Keratinocyte (primary cell): Measurements from ENCODE around the gene INS. TPM values are rescaled to one million over a fixed set of nuclear protein-coding genes. Genes with fewer than 3 reads are reported as not detected.
A peak's percentile ranks its signal among the peaks of the same experiment; 100 is the strongest.

Experiments
- DNase-seq: peaks from one replicate; pipeline ENCODE4 v3.0.0-alpha.2; 2011; ENCODE audit warnings: low read depth, missing footprints, low spot score
- FAIRE-seq: peaks from 2 replicates; lab custom pipeline; 2011; peaks lifted over from hg19 to GRCh38; lab: Jason Lieb, UNC
- H2AFZ ChIP-seq: 2 replicates; pipeline ENCODE4 v1.6.0; 2012; ENCODE audit warnings: low read length, control low read depth, inconsistent platforms; ENCODE audit not compliant: control insufficient read depth
- H3K27ac ChIP-seq: 2 replicates; pipeline ENCODE4 v1.5.1; 2011; ENCODE audit warnings: low read length; ENCODE audit not compliant: control insufficient read depth, insufficient read depth
- H3K27me3 ChIP-seq: 3 replicates; pipeline ENCODE4 v1.6.0; 2011; ENCODE audit warnings: low read length; ENCODE audit not compliant: control insufficient read depth, insufficient read depth; ENCODE audit errors: extremely low read depth
- H3K36me3 ChIP-seq, 2 experiments: 2 replicates in 1 of 2; 3 replicates in 1 of 2; pipeline ENCODE4 v1.5.1; 2011; ENCODE audit warnings: low read length in 2 of 2, mild to moderate bottlenecking in 1 of 2; ENCODE audit not compliant: control insufficient read depth in 2 of 2, insufficient read depth in 2 of 2; ENCODE audit errors: extremely low read depth in 1 of 2
- H3K4me1 ChIP-seq: 3 replicates; pipeline ENCODE4 v1.5.1; 2011; ENCODE audit warnings: low read length; ENCODE audit not compliant: control insufficient read depth, insufficient read depth; ENCODE audit errors: extremely low read depth
- H3K4me2 ChIP-seq: 3 replicates; pipeline ENCODE4 v1.6.0; 2011; ENCODE audit warnings: low read depth, low read length; ENCODE audit not compliant: control insufficient read depth, insufficient read depth; ENCODE audit errors: extremely low read depth
- H3K4me3 ChIP-seq, 3 experiments: fragments of 200-600 bp in 1 of 3; sonication (generic) in 1 of 3; 2 replicates in 2 of 3; 3 replicates in 1 of 3; pipeline ENCODE4 v1.5.1; 2011 to 2016; ENCODE audit warnings: low read length in 3 of 3, mild to moderate bottlenecking in 3 of 3, control low read depth in 2 of 3, inconsistent platforms in 1 of 3, low read depth in 1 of 3, mixed read lengths in 1 of 3, mixed run types in 1 of 3, moderate library complexity in 1 of 3; ENCODE audit not compliant: control insufficient read depth in 2 of 3, insufficient read depth in 2 of 3; ENCODE audit errors: extremely low read depth in 1 of 3
- H3K79me2 ChIP-seq: 2 replicates; pipeline ENCODE4 v1.6.0; 2012; ENCODE audit warnings: low read length; ENCODE audit not compliant: control insufficient read depth, insufficient read depth
- H3K9ac ChIP-seq: 3 replicates; pipeline ENCODE4 v1.6.0; 2011; ENCODE audit warnings: low read length; ENCODE audit not compliant: control insufficient read depth, insufficient read depth; ENCODE audit errors: extremely low read depth
- H3K9me1 ChIP-seq: 3 replicates; pipeline ENCODE4 v1.6.0; 2011; ENCODE audit warnings: low read length; ENCODE audit not compliant: control insufficient read depth, insufficient read depth; ENCODE audit errors: extremely low read depth
- H3K9me3 ChIP-seq: 2 replicates; pipeline ENCODE4 v1.5.1; 2012; ENCODE audit warnings: low read depth, low read length; ENCODE audit not compliant: control insufficient read depth
- H4K20me1 ChIP-seq: 3 replicates; pipeline ENCODE4 v1.6.0; 2011; ENCODE audit warnings: low read length; ENCODE audit not compliant: control insufficient read depth, insufficient read depth; ENCODE audit errors: extremely low read depth
- EZH2 ChIP-seq: IDR thresholded peaks from one replicate; pipeline ENCODE4 v1.6.1; 2012; ENCODE audit warnings: inconsistent platforms, mild to moderate bottlenecking, low read length, moderate library complexity
- dilution Hi-C: fragments of 300-500 bp; cut with MboI; formaldehyde crosslinking; loops from one replicate; pipeline ENCODE4 v1.7.0; 2020; ENCODE audit warnings: low sequenced_read_pairs; ENCODE audit not compliant: extremely low pct_ligation_motif_present
- polyA plus RNA-seq, 5 experiments: library from polyadenylated mRNA; depleted of rRNA in 3 of 5; stranded (reverse) in 3 of 5; stranded (forward) in 1 of 5; unstranded in 1 of 5; fragments of >200 nt; gene quantifications; 1 replicate in 1 of 5; 2 replicates in 3 of 5; 3 replicates in 1 of 5; pipeline versions ENCODE4 v1.2.1 to v1.2.3, GENCODE V29; 2011 to 2012; ENCODE audit warnings: missing spikeins in 2 of 5, low read depth in 1 of 5, low replicate concordance in 1 of 5
- TF ChIP-seq, protein P1 (sequence below), 3 experiments: IDR thresholded peaks in 1 of 3; conservative IDR thresholded peaks in 1 of 3; optimal IDR thresholded peaks in 1 of 3; 2 replicates in 2 of 3; 3 replicates in 1 of 3; pipeline versions ENCODE3 to v1.5.1; 2011; ENCODE audit warnings: low read length in 3 of 3, mild to moderate bottlenecking in 3 of 3, moderate library complexity in 2 of 3, control low read depth in 1 of 3, inconsistent platforms in 1 of 3; ENCODE audit not compliant: insufficient read depth in 2 of 3; ENCODE audit errors: extremely low read depth in 1 of 3

INS gene
- polyA plus RNA-seq, 1 donor (not counting 4 experiments of a cell fraction or from before 2014, with no cell fraction given): not detected

DNA sequence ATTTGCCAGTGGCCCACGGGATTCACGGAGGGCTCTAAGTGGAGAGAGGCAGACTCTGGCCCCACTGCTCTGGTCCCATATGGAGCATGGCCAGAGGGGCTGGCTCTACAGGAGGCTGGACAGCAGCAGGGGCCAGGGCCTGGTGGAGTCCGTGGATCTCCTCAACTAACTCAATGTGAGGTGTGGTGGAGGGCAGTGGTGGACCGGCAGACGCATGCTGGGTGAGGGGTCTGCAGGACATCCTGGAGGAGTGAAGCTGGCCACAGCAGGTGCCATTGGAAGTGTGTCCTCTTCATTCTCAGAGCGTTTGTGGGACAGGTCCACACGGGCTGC, 37.4 kb downstream of the INS start:
- no peaks in the 10 kb centered on the region for H3K79me2 ChIP-seq
- DNase-seq (no peak), FAIRE-seq (no peak)
- H3K36me3 ChIP-seq: no peaks in the 10 kb centered on the region
- H3K4me3 ChIP-seq: no peak overlapping the region
- H3K9ac ChIP-seq: no peak overlapping the region
- TF ChIP-seq, protein P1, sequence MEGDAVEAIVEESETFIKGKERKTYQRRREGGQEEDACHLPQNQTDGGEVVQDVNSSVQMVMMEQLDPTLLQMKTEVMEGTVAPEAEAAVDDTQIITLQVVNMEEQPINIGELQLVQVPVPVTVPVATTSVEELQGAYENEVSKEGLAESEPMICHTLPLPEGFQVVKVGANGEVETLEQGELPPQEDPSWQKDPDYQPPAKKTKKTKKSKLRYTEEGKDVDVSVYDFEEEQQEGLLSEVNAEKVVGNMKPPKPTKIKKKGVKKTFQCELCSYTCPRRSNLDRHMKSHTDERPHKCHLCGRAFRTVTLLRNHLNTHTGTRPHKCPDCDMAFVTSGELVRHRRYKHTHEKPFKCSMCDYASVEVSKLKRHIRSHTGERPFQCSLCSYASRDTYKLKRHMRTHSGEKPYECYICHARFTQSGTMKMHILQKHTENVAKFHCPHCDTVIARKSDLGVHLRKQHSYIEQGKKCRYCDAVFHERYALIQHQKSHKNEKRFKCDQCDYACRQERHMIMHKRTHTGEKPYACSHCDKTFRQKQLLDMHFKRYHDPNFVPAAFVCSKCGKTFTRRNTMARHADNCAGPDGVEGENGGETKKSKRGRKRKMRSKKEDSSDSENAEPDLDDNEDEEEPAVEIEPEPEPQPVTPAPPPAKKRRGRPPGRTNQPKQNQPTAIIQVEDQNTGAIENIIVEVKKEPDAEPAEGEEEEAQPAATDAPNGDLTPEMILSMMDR (optimal IDR thresholded peaks at IDR 0.05 in 1 of 3, IDR thresholded peaks at IDR 0.05 in 1 of 3, conservative IDR thresholded peaks at IDR 0.05 in 1 of 3; ENCODE audit: extremely low read depth in 1 of 3, insufficient read depth in 2 of 3, low read length in 3 of 3): no peak
- TF ChIP-seq EZH2: no peak
- no peaks in the 10 kb centered on the region for H3K9me1 ChIP-seq
- dilution Hi-C loops: no loop called here
- H2AFZ ChIP-seq: no peak overlapping the region
- H3K4me1 ChIP-seq: no peaks in the 10 kb centered on the region
- no peaks in the 10 kb centered on the region for H4K20me1 ChIP-seq
- peaks cover 30% of the 10 kb centered on the region for H3K27me3 ChIP-seq
- no peaks in the 10 kb centered on the region for H3K9me3 ChIP-seq
- no peak overlapping the region for H3K27ac ChIP-seq
- H3K4me2 ChIP-seq: no peak overlapping the region

DNA sequence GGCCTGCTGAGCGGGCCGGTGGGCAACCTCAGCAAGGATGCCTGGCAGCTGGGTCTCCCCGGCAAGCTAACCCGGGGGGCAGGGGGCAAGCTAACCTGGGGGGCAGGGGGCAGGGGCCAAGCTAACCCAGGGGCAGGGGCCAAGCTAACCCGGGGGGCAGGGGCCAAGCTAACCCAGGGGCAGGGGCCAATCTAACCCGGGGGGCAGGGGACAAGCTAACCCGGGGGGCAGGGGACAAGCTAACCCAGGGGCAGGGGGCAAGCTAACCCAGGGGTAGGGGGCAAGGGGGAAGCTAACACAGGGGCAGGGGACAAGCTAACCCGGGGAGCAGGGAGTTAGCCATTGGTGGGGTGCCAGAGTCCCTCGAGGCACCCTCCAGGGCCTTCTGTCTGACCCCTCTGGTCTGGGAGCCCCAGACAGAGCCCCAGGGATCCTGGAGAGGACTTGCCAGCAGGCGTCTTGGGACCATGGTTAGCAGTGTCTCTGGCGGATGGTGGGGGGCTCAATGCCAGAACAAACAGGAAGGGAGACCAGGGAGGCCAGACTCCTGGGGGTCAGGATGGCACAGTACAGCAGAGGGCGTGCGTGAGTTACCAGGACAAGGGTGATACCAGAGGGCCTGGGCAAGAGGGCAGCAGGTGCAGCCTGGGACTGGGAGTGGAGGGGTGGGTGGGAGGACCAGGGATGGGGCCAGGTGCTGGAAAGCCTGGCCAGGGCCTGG, 37.9 kb downstream of the INS start:
- DNase-seq (no peak), FAIRE-seq (no peak)
- Histone ChIP-seq H3K79me2 (no peaks in the 10 kb centered on the region), H2AFZ (no peak overlapping the region), H3K36me3 (no peaks in the 10 kb centered on the region), H3K27me3 (peaks cover 33% of the 10 kb centered on the region), H4K20me1 (no peaks in the 10 kb centered on the region), H3K4me2 (no peak overlapping the region), H3K4me1 (no peaks in the 10 kb centered on the region), H3K9ac (no peak overlapping the region), H3K27ac (no peak overlapping the region), H3K9me1 (no peaks in the 10 kb centered on the region), H3K4me3 (no peak overlapping the region), H3K9me3 (no peaks in the 10 kb centered on the region)
- dilution Hi-C loops: no loop called here
- TF ChIP-seq, protein P1 (optimal IDR thresholded peaks at IDR 0.05 in 1 of 3, IDR thresholded peaks at IDR 0.05 in 1 of 3, conservative IDR thresholded peaks at IDR 0.05 in 1 of 3; ENCODE audit: extremely low read depth in 1 of 3, insufficient read depth in 2 of 3, low read length in 3 of 3): peak in 1 of 3 experiments; percentile 16
- no peak for TF ChIP-seq EZH2
